ENCODE results near the gene WDR55.

The WDR55 gene

GRCh38 chr5:140630292-140631035, 34.2 kb upstream of the WDR55 start:
- TF ChIP-seq, protein P1, sequence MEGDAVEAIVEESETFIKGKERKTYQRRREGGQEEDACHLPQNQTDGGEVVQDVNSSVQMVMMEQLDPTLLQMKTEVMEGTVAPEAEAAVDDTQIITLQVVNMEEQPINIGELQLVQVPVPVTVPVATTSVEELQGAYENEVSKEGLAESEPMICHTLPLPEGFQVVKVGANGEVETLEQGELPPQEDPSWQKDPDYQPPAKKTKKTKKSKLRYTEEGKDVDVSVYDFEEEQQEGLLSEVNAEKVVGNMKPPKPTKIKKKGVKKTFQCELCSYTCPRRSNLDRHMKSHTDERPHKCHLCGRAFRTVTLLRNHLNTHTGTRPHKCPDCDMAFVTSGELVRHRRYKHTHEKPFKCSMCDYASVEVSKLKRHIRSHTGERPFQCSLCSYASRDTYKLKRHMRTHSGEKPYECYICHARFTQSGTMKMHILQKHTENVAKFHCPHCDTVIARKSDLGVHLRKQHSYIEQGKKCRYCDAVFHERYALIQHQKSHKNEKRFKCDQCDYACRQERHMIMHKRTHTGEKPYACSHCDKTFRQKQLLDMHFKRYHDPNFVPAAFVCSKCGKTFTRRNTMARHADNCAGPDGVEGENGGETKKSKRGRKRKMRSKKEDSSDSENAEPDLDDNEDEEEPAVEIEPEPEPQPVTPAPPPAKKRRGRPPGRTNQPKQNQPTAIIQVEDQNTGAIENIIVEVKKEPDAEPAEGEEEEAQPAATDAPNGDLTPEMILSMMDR (IDR thresholded peaks at IDR 0.05; ENCODE audit: low read depth, low read length) = no peak
- H3K27ac ChIP-seq = no peak overlapping the region
- no peaks in the 10 kb centered on the region for H3K9me3 ChIP-seq (ENCODE audit: severe bottlenecking)
- no peak for DNase-seq
- H3K27me3 ChIP-seq (ENCODE audit: insufficient read depth, low read depth, severe bottlenecking) = no peaks in the 10 kb centered on the region
- no peak overlapping the region for H3K4me3 ChIP-seq (ENCODE audit: low read depth, low read length)
- H3K36me3 ChIP-seq = no peaks in the 10 kb centered on the region

- no peak for DNase-seq
- H3K27ac ChIP-seq = no peak overlapping the region
- TF ChIP-seq, protein P1 (IDR thresholded peaks at IDR 0.05; ENCODE audit: low read depth, low read length) = no peak
- H3K9me3 ChIP-seq (ENCODE audit: severe bottlenecking) = no peaks in the 10 kb centered on the region
- no peaks in the 10 kb centered on the region for H3K36me3 ChIP-seq
- H3K27me3 ChIP-seq (ENCODE audit: insufficient read depth, low read depth, severe bottlenecking) = no peaks in the 10 kb centered on the region
- H3K4me3 ChIP-seq (ENCODE audit: low read depth, low read length) = no peak overlapping the region
Measured at GRCh38 chr5:140631036-140631417, 33.7 kb upstream of the WDR55 start.

GRCh38 chr5:140631831-140632365, 32.8 kb upstream of the WDR55 start:
- peak overlapping the region; percentile 58 for H3K4me3 ChIP-seq (ENCODE audit: low read depth, low read length)
- no peaks in the 10 kb centered on the region for H3K9me3 ChIP-seq (ENCODE audit: severe bottlenecking)
- H3K36me3 ChIP-seq = no peaks in the 10 kb centered on the region
- peak; percentile 19 for DNase-seq
- H3K27me3 ChIP-seq (ENCODE audit: insufficient read depth, low read depth, severe bottlenecking) = no peaks in the 10 kb centered on the region
- TF ChIP-seq, protein P1 (IDR thresholded peaks at IDR 0.05; ENCODE audit: low read depth, low read length) = no peak
- H3K27ac ChIP-seq = no peak overlapping the region

DNA sequence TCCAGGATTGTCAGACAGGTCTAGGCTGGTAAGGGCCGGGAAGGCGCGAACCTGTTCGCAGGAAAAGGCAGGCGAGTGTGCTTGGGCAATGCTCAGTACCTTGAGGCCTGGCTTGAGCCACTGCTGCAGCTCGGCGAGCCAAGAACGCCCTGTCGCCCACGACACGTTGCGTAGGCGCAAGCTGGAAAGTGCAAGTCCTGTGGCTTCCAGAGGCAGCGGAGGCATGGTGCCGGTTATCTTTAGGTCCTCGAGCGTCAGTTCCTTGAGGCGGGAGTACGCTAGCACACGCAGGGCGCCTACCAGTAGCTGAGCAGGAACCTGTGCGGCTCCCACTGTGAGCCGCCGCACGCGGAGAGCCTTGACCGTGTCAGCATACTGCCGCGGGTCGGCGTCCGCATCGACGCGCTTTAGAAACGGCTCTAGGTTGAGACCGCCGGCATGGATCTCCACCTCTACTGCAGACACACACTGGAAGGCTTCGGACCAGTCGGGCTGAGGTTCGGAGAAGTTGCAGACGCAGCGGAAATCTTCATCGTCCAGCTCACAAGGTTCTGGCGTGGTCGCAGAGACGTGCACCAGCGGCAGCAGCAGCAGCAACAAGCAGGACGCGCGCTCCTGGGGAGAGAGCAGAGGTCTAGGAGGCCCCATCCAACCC, 32.2 kb upstream of the WDR55 start:
- TF ChIP-seq, protein P1 (IDR thresholded peaks at IDR 0.05; ENCODE audit: low read depth, low read length) = no peak
- H3K36me3 ChIP-seq = no peaks in the 10 kb centered on the region
- H3K27me3 ChIP-seq (ENCODE audit: insufficient read depth, low read depth, severe bottlenecking) = no peaks in the 10 kb centered on the region
- H3K4me3 ChIP-seq (ENCODE audit: low read depth, low read length) = peak overlapping the region; percentile 58
- no peak overlapping the region for H3K27ac ChIP-seq
- DNase-seq = peak; percentile 28
- H3K9me3 ChIP-seq (ENCODE audit: severe bottlenecking) = no peaks in the 10 kb centered on the region

DNA sequence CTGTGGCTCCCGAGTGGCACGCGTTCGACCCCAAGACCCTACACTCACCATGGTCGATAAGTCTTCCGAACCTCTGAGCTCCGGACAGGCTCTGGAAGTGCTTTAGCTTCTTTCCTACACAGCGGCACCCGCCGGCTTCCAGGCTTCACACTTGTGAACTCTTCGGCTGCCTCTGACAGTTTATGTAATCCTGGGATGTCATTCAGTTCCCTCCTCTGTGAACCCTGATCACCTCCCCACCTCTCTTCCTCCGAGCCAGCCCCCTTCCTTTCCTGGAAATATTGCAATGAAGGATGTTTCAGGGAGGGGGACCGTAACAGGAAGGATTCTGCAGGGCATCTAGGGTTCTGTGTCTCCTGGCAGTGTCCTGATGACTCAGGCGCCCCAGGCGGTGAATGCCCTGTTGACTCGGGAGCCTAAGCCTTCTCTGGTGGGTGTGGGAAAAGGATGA, 31.7 kb upstream of the WDR55 start, which contains the start of gene CD14:
TSS of gene CD14 (minus strand) at position 155 of the 451 bp plus-strand sequence. CDS start at position 51, 104 bp downstream.
- Histone ChIP-seq H3K36me3 (no peaks in the 10 kb centered on the region), H3K9me3 (ENCODE audit: severe bottlenecking) (no peaks in the 10 kb centered on the region), H3K27ac (no peak within 1 kb of the TSS), H3K4me3 (ENCODE audit: low read depth, low read length) (peak within 1 kb of the TSS; percentile 58), H3K27me3 (ENCODE audit: insufficient read depth, low read depth, severe bottlenecking) (no peaks in the 10 kb centered on the region)
- DNase-seq = peak; percentile 42
- TF ChIP-seq, protein P1 (IDR thresholded peaks at IDR 0.05; ENCODE audit: low read depth, low read length) = no peak

Measured in WERI-Rb-1 (cell line).